ENCODE data around the gene UVRAG. TPM values are rescaled to one million over a fixed set of nuclear protein-coding genes. Genes with fewer than 3 reads are reported as not detected.

UVRAG gene
- total and polyA plus RNA-seq, 2 of the 4 experiments (the other 2 are of a cell fraction), result 5.6 to 10.9 TPM

- no peaks in the 10 kb centered on the region for H4K20me1 ChIP-seq (ENCODE audit: insufficient read depth, low read length)
- H3K4me3 ChIP-seq (ENCODE audit: insufficient read depth, low read depth, low read length), result no peak overlapping the region
- TF ChIP-seq CTCF (conservative IDR thresholded peaks at IDR 0.05; ENCODE audit: low read depth, low read length), result no peak
- no peak for TF ChIP-seq MXI1 (IDR thresholded peaks at IDR 0.05; ENCODE audit: borderline replicate concordance, low read depth, low read length)
- TF ChIP-seq MAZ (IDR thresholded peaks at IDR 0.05; ENCODE audit: borderline replicate concordance, low read depth, low read length), result no peak
- TF ChIP-seq RAD21 (IDR thresholded peaks at IDR 0.05; ENCODE audit: low read length), result no peak
- TF ChIP-seq MAFK (IDR thresholded peaks at IDR 0.05; ENCODE audit: low read depth, low read length), result no peak
- no peak for TF ChIP-seq FOS (IDR thresholded peaks at IDR 0.05; ENCODE audit: low read depth, low read length)
- no peak for TF ChIP-seq BHLHE40 (IDR thresholded peaks at IDR 0.05; ENCODE audit: low read depth, low read length)
- no peak for TF ChIP-seq CEBPB (IDR thresholded peaks at IDR 0.05; ENCODE audit: low read depth, low read length)
- no peak for TF ChIP-seq RCOR1 (IDR thresholded peaks at IDR 0.05; ENCODE audit: insufficient replicate concordance, low read length)
- no peak for TF ChIP-seq POLR2A (IDR thresholded peaks at IDR 0.05; ENCODE audit: low read depth, low read length)
- no peak for TF ChIP-seq SMC3 (IDR thresholded peaks at IDR 0.05; ENCODE audit: low read depth, low read length)
- TF ChIP-seq RFX5 (IDR thresholded peaks at IDR 0.05; ENCODE audit: low read depth, low read length), result no peak
- TF ChIP-seq NFE2L2 (IDR thresholded peaks at IDR 0.05; ENCODE audit: low read depth, low read length), result no peak
- TF ChIP-seq USF2 (IDR thresholded peaks at IDR 0.05; ENCODE audit: low read depth, low read length), result no peak
- TF ChIP-seq ELK1 (IDR thresholded peaks at IDR 0.05; ENCODE audit: borderline replicate concordance, low read depth, low read length), result no peak
- no peak for TF ChIP-seq CHD1 (IDR thresholded peaks at IDR 0.05; ENCODE audit: low read depth, low read length)
- H3K9me1 ChIP-seq (ENCODE audit: insufficient read depth, low read length), result no peaks in the 10 kb centered on the region
- ATAC-seq (ENCODE audit: low read depth) (no peak), DNase-seq (no peak)
- H2BK15ac ChIP-seq (ENCODE audit: low read depth, low read length), result no peak overlapping the region
- no peak overlapping the region for H2BK5ac ChIP-seq (ENCODE audit: low read depth, low read length, poor library complexity, severe bottlenecking)
- H3K9me3 ChIP-seq (ENCODE audit: control insufficient read depth, insufficient read depth, low read length), result no peaks in the 10 kb centered on the region
- H3K4ac ChIP-seq (ENCODE audit: low read depth, low read length), result no peak overlapping the region
- H3K79me1 ChIP-seq (ENCODE audit: low read depth in 1 of 2, low read length in 2 of 2), result no peaks in the 10 kb centered on the region
- ChIA-PET POLR2A (ENCODE audit: unreplicated experiment) (no interaction called here), CTCF (no interaction called here)
- peaks cover 17% of the 10 kb centered on the region for H3K27me3 ChIP-seq (ENCODE audit: control insufficient read depth, insufficient read depth, low read length)
- intact Hi-C loops (cut with micrococcal nuclease), result no loop called here
- H3K56ac ChIP-seq (ENCODE audit: extremely low read depth, insufficient read depth, low read length), result no peak overlapping the region
- H2AFZ ChIP-seq (replicated peaks; ENCODE audit: low read length, poor library complexity), result no peak overlapping the region
- H3K14ac ChIP-seq (replicated peaks; ENCODE audit: low read depth, low read length), result no peak overlapping the region
- H4K5ac ChIP-seq (ENCODE audit: low read depth, low read length), result no peak overlapping the region
- H2AK9ac ChIP-seq (replicated peaks; ENCODE audit: low read depth, low read length, poor library complexity), result no peak overlapping the region
- in situ Hi-C loops (cut with MboI; ENCODE audit: low sequenced_read_pairs), result no loop called here
- no peak overlapping the region for H3K18ac ChIP-seq (ENCODE audit: low read depth, low read length)
- BruUV-seq (replicated peaks), result no TSS peak
- no peak overlapping the region for H3K9ac ChIP-seq (ENCODE audit: low read depth, low read length)
- H3K23ac ChIP-seq (ENCODE audit: low read depth, low read length), result no peak overlapping the region
- H2BK120ac ChIP-seq (ENCODE audit: low read depth, low read length), result no peak overlapping the region
- no peak overlapping the region for H4K91ac ChIP-seq (ENCODE audit: insufficient read depth, low read depth, low read length)
- 55% methylated on average over 8 of the region's 13 CpGs; no CpG with 5 or more reads in 1 of the 2 experiments for WGBS, 2 experiments (ENCODE audit: extremely low coverage in 2 of 2, insufficient read length in 1 of 2)
- no peaks in the 10 kb centered on the region for H3K36me3 ChIP-seq (ENCODE audit: control insufficient read depth, insufficient read depth, low read length)
- no peak overlapping the region for H3K27ac ChIP-seq (ENCODE audit: insufficient read depth, low read length)
- H3K4me1 ChIP-seq (ENCODE audit: control insufficient read depth, insufficient read depth, low read length), result no peaks in the 10 kb centered on the region
- H2AK5ac ChIP-seq (ENCODE audit: low read depth, low read length), result no peak overlapping the region
- H3K4me2 ChIP-seq (ENCODE audit: low read depth, low read length), result no peak overlapping the region
- dilution Hi-C loops (cut with HindIII; ENCODE audit: low sequenced_read_pairs, unreplicated experiment), result no loop called here
- no peak overlapping the region for H2BK20ac ChIP-seq (ENCODE audit: low read depth, low read length)
- no peak overlapping the region for H4K8ac ChIP-seq (ENCODE audit: low read depth in 2 of 2, low read length in 2 of 2)
These were observed 364.1 kb downstream of the UVRAG start for GRCh38 chr11:76179147-76179546.

All from IMR-90 (cell line).